Muscle of back (tissue), 13 donors: ENCODE data around the gene TMCO6. TPM values are rescaled to one million over a fixed set of nuclear protein-coding genes. Genes with fewer than 3 reads are reported as not detected.
"Not testable (repeated sequence)": the region's sequence is repeated elsewhere in the genome, so short reads cannot be mapped to it uniquely, and the experiment has no call there.

ENCODE experiments used
- DNase-seq, 3 donors: peaks; one replicate each; pipeline versions ENCODE4 v3.0.0 to v3.0.0-alpha.2; 2013
- long read RNA-seq, 9 donors: transcript quantifications; one replicate each; lab custom pipeline, GENCODE V29; 2026
- polyA plus RNA-seq, 10 donors: library from polyadenylated mRNA; unstranded; fragments of 120-200 nt; gene quantifications; one replicate each; pipeline ENCODE4 v1.2.1, GENCODE V29; 2013; ENCODE audit not compliant: insufficient read length in 10 of 10

The TMCO6 gene
- 10 to 100 TPM in 2 of 10 donors, 1 to 10 TPM in 8; 5.2 to 12.4 (median 8.1) TPM for polyA plus RNA-seq
- long read RNA-seq, donor 1, partial matches to known transcripts, result 0 of 1 reads
- long read RNA-seq, donor 1, other reads (novel, unspliced or antisense), result 0 of 1 reads
- long read RNA-seq, donor 2, partial matches to known transcripts, result 15 of 220 reads
- long read RNA-seq, donor 2, other reads (novel, unspliced or antisense), result 204 of 220 reads
- long read RNA-seq, donor 3, result 0 reads
- long read RNA-seq, donor 4, result 0 reads
- long read RNA-seq, donor 5, partial matches to known transcripts, result 320 of 326 reads
- long read RNA-seq, donor 5, other reads (novel, unspliced or antisense), result 5 of 326 reads
- long read RNA-seq, donor 6, result 0 reads
- long read RNA-seq, donor 7, partial matches to known transcripts, result 8 of 8 reads
- long read RNA-seq, donor 7, other reads (novel, unspliced or antisense), result 0 of 8 reads
- long read RNA-seq, donor 8, partial matches to known transcripts, result 0 of 2 reads
- long read RNA-seq, donor 8, other reads (novel, unspliced or antisense), result 0 of 2 reads
- long read RNA-seq, donor 9, result 0 reads

DNA sequence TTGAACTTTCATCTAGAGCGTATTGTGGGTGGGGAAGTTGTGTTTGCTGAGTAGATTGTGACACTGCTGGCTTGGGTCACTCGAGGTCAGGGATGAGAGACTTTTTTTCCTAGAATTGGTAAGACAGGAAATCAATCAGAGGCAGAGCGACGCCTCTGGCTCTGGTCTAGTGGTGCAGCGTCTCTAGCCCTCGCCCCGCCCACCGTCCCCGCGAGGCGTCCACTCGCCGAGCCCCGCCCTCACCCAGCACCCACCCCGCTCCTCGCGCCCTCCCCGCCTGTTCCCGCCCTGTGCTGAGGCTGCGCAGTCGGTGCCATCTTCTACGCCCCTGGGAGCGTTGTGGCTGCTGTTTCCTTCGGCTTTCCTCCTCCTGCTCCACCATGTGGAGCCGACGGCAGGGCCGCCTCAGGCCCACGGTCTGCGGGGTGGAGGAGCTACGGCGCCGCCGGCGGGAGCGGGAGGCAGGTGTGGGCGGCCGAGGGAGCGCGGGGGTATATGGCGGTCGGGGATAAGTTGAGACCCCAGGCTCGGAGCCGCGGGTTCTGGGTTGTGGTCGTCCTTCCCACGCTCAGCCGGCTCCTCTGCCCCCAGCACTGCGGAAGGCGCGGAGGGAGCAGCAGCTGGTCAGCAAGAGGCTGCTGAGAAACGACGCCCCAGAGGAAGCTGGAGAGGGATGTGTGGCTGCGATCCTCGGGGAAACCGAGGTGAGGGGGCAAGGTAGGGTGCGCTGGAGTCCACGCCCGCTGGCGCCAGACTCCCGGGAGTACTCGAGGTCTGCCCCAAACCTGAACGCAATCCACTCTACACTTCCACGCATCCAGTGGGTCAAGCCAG is at the start of gene TMCO6:
TSS of gene TMCO6 (plus strand) at position 304 of the 834 bp plus-strand sequence. CDS start at position 381, 77 bp downstream.
- DNase-seq, result peak; percentile 93 to 97 (median 94)

DNA sequence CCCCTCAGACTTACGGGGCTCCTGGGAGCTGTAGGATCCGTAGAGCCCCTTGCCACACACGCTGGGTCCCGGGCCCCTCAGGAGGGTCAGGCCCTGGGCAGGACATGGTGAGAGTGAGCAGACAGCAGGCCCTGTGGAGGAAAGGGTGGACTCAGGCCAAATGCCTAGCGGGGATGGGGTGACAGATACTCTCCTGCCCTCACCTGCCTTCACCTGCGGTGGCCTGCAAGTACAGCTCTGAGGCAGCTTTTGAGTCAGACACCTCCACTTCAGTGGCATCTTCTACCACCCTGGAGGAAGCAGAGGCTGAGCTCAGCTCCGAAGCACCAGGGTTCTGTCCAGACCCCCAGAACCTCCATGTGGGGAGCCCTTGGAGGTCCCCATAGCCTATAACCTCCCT is 48.4 kb upstream of the TMCO6 start:
- no peak for DNase-seq

DNA sequence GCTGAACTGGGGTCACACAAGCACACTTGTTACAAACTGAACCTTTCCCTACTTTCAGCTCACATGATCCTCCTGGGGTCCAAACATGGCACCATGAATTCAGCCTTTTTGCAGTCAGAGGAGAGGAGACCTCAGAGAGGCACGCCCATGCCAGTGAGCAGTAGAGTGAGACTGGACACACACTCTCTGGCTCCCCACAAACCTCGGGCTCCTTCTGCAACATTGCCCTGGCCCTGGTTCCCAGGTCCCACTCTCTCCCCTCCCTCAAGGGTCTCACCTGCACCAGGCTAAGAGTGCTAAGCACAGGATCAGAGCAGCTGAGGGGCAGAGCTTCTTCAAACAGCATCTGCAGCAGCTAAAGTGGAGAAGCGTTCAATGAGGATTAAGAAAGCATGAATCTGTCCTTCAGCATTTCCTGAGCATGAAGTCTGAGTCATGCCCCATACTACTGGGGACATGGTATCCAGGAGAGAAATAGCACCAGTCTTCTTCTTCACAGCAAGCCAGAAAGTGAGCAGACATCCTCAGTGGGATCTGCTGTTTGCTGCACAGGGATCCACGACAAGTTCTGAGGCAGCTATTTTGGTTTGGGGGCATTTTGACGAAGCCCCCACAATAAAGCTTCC is 47.4 kb upstream of the TMCO6 start:
- no peak for DNase-seq

DNA sequence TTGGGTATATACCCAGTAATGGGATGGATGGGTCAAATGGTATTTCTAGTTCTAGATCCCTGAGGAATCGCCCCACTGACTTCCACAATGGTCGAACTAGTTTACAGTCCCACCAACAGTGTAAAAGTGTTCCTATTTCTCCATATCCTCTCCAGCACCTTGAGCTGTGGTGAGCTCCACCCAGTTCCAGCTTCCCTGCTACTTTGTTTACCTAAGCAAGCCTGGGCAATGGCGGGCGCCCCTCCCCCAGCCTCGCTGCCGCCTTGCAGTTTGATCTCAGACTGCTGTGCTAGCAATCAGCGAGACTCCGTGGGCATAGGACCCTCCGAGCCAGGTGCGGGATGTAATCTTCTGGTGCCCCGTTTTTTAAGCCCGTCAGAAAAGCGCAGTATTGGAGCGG is 46.2 kb upstream of the TMCO6 start:
- DNase-seq, result not testable (repeated sequence)

DNA sequence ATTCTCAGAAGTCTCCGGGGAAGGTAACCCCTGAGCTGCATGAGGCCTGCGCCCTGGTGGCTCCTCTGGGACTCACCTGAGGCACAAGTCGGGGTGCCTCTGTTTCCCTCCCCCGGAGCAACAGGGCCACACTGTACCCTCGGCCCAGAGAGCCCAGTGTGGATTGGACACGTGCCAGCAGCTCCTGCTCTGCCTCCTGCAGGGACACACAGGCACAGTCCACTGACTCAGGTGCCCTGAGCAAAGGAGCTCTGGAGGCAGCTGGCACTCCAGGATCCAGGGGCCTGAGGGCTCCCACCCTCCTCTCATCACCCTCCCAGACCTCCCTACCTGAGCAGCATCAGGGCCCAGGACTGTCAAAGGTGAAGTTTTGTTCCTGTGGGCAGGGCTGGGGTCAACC is 45.1 kb upstream of the TMCO6 start:
- DNase-seq, result no peak

DNA sequence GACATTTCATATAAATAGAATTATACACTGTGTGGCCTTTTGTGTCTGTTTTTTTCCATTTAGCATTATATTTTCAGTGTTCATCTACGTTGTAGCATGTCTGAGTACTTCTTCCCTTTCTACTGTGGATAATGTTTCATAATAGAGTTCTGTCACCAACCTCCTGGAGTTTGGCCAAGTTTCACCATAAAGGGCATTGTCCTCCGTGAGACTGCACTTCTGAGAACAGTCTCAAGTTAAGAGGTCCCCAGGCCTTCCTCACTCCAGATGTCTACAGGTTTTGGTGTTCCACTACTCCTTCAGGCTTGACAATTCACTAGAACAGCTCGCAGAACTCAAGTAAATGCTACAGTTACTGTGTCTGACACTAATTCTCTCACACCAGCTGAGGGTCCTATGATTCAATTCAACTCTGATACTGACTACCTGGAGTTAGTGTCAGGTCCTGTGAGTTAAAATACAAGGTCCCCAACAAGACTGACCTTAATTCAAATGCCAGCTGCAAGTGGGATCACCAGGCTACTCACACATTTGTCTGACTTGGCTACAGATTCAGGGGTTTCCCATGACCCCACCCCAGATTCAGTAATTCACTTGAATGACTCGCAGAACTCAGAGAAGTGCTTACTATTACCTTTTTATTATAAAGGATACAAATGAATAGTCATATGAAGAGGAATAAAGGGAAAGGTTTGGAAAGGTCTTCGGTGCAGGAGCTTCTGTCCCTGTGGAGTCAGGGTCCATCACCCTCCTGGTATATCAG is 43.5 kb upstream of the TMCO6 start:
- peak in 2 of 3 donors; percentile 16 to 49 for DNase-seq

DNA sequence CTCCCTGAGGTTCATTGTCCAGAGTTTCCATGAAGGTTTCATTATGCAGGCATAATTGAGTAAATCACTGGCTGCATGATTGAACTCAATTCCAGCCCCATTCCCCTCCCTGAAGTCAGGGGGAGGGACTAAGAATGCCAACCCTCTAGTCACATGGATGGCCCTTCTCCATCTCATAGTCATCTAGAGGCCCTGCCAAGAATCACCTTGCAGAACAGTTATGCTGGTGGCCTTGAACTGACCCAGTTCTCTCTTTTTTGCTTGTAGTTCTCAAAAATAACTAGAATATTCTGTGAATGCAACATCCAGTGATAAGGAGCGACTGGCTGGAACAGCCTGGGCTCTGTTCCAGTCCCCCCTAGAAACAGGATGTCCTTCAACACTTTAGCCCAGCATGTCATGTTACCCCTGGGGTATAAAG is 42.9 kb upstream of the TMCO6 start:
- no peak for DNase-seq

DNA sequence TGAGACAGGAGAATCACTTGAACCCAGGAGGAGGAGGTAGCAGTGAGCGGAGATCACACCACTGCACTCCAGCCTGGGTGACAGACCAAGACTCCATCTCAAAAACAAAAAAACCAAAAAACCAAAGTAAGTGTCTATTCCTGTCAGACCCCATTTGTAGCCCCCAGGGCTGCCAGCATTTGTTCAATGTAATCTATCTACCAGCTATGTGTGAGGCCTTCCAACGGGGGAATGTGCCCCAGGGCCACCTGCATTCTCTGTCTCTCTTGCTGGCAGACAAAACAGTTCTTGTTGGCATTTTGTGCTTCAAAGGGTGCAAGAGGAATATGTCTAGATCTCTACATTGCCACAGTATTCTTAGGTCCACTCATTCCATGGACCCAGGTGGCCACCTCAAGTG is 40.4 kb upstream of the TMCO6 start:
- DNase-seq, result no peak

DNA sequence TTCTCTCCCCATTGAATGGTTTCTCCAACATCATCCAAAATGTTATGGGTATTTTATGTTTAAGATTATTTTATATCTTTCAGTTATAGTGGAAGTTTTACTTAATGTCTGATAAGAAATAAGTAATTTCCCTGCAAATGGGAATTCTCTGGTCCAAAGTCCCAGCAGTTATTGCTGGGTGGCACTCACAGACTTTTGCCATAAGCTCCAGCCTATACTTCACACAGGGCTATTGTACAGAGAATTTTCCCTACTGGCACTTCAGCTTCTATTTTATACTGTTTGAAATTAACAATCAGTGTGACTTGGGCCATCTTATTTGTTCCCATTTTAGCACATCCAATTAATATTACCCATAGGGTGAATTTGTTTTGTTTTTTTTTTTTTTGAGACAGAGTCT is 39.2 kb upstream of the TMCO6 start:
- no peak for DNase-seq

DNA sequence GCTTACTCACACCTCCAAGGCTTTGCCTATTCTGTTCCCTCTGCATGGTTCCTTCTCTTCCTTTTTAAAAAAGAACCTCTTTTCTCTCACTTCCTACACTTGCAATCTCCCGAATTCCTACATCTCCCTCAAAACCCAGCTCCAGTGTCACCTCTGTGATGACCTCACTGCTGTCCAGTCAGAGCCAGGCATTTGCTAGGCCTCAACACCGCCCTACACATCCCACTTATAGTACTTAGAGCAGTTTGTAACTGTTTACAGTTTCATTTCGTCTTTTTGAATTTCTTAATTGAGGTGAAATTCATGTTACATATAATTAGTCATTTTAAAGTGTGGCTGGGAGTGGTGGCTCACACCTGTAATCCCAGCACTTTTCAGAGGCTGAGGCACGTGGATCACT is 37.1 kb upstream of the TMCO6 start:
- no peak for DNase-seq

DNA sequence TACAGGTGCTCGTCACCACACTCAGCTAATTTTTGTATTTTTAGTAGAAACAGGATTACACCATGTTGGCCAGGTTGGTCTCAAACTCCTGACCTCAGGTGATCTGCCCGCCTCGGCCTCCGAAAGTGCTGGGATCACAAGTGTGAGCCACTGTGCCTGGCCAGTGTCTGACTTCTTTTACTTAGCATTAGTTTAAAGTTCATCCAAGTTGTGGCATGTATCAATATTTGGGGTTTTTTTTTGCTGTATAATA is 35.9 kb upstream of the TMCO6 start:
- not testable (repeated sequence) for DNase-seq

DNA sequence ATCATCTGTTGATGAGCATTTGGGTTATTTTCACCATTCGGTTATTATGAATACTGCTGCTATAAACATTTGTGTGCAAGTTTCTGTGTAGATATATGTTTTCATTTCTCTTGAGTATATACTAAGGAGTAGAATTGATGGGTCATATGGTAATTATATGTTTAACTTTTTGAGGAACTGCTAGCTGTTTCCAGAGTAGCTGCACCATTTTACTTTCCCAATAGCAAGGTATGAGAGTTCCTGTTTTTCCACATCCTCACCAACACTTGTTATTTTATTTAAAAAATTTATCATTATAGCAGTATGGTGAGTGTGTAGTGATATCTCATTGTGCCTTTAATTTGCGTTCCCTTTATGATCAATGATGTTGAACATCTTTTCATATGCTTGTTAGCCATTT is 35.5 kb upstream of the TMCO6 start:
- DNase-seq, result no peak

DNA sequence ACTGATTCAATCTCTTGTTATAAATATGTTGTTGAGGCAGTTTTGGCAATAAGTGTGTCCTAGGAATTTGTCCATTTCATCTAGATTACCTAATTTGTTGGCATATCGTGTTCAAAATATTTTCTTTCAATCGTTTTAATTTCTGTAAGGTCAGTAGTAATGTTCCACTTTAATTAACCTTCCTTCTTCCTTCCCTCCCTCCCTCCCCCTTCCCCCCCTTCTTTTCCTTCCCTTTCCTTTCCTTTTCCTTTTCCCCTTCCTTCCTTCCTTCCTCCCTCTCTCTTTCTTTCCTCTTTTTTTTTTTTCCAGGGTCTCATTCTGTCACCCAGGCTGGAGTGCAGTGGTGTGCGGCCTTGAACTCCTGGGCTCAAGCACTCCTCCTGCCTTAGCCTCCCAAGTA is 33.4 kb upstream of the TMCO6 start:
- DNase-seq, result no peak

DNA sequence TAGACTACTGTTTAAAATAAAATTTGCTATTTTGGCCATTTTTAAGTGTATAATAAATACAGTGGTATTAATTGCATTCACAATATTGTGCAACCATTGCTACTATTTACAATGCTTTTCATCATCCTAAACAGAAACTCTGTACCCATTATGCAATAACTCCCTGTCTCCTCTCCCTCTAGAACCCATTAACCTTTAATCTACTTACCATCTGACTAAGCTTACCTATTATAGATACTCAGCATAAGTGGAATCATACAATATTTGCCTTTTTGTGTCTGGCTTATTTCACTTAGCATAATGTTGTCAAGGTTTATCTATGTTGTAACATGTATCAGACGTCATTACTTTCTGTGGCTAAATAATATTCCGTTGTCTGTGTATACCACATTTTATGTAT is 32.2 kb upstream of the TMCO6 start:
- DNase-seq, result no peak

DNA sequence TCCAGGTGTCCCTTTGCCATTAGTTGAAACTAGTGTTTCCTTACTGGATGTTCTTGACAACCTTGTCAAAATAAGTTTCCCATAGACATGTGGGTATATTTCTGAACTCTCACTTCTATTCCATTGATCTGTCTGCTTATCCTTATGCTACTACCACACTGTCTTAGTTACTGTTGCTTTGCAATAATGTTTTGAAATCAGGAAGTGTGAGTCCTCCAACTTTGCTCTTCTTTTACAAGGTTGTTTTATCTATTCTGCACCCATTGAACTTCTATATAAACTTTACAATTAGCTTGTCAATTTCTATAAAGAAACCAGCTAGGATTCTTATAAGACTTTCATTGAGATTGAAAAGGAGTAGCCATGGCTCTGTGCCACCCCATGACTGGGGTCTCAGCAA is 30.5 kb upstream of the TMCO6 start:
- no peak for DNase-seq

DNA sequence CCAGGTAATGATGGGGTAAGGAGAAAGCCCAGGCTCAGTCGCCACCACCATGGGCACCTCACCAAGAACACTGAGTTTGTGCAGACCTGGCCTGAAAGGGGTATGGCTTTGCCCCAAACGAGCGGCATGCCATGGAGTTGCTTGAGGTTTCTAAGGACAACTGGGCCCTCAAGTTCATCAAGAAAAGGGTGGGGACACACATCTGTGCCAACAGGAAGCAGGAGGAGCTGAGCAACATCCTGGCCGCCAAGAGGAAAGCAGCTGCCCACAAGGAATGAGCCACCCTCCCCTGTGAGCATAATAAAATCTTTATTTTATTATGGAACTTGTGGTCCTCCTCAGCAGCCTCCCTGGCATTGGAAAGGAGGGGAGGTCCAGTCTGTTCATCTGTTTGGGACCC is 30.1 kb upstream of the TMCO6 start:
- no peak for DNase-seq

DNA sequence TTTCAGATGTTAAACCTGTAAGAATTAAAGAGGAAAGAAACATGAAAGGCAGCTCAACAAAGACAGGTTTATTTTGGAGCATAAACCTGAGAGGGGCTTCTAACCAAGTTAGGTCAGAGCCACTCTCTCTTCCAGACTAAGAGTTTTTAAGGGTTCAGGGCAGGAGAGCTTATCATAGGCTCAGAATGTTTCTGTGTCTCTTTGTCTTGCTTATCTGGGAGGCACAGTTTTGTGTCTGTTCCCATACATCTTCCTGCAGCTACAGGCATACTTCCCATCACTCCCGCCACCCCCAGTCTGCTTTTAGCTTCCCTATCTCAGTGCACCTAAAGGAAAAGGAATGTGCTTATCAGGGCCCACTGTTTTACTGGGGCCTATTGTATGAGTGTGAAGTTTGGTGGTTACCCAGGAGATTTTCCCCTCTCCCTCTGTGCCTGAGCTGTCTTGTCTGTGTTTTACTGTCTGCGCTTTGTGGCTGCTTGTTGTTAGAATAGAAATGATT is 28.2 kb upstream of the TMCO6 start:
- no peak for DNase-seq

DNA sequence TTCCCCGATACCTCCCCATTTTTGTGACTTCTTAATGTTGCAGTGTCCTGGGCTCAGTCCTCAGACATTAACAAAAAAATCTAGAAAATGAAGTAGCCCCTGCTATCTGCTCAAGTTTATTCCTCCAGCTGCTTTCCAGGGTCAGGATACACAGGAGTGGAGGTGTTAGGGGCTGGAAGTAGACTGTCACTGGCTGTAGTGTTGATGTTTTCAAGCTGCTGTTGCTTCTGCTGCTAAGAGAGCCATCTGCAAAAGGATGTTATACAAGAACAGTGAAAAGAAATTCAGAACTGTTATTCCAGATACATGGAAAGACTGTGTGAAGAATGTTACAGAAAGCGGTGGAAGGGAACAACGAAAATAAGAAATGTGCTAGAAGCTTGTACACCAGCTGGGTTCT is 16.9 kb upstream of the TMCO6 start:
- no peak for DNase-seq

DNA sequence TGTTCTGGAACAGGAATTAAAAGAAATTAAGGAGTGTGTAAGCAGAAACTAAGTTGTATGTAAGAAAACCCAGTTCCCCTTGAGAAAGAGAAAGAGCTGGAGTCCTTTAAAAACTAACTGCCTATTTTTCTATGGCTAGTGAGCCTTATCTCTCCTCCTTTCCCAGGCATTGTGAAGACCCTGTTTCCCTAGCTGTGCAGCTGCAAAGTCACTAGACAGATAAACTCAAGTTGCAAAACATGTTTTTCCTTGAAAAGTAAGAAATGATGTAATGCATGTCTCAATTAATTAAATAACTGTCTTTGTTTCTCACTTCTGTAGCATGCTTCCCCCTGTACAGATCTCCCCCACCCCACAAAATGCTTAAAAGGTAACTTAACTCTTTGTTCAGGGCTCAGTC is 16.2 kb upstream of the TMCO6 start:
- not testable (repeated sequence) for DNase-seq

DNA sequence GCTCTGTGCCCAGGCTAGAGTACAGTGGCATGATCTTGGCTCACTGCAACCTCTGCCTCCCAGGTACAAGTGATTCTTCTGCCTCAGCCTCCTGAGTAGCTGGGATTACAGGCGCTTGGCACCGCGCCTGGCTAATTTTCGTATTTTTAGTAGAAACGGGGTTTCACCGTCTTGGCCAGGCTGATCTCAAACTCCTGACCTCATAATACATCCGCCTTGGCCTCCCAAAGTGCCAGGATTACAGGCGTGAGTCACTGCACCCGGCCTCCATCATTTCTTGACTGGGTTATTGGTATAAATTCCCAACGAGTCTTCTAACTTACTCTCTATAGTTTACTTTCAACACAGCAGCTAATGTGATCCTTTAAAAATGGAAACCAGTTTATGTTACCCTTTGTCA is 14.4 kb upstream of the TMCO6 start:
- DNase-seq, result not testable (repeated sequence)

DNA sequence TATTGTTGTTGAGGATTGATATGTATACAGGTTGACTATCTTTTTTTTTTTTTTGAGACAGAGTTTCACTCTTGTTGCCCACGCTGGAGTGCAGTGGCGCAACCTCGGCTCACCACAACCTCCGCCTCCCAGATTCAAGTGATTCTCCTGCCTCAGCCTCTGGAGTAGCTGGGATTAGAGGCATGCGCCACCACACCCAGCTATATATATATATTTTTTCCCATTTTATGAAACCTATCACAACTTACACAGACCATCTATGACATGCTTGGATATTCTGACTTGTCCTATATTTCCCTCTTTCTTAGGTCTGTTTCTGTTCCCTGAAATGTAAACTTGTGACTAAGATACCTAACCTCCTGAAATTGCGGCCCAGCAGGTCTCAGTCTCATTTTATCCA is 11.3 kb upstream of the TMCO6 start:
- no peak for DNase-seq

DNA sequence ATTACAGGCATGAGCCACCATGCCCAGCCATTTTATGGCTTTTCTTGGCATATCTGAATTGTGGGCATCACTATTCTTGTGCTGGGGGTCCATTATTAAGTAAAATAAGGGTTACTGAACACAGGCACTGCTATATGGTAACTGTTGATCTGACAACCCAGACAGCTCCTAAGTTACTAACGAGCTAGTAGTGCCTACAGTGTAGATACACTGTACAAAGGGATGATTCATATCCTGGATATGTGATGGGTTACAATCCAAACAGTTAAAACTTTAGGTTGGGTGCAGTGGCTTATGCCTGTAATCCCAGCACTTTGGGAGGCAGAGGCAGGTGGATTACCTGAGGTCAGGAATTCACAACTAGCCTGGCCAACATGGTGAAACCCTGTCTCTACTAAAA is 10.5 kb upstream of the TMCO6 start:
- no peak for DNase-seq
